Thoracic aorta (tissue), 2 donors: Measurements from ENCODE around the gene HCN2. TPM values are rescaled to one million over a fixed set of nuclear protein-coding genes. Genes with fewer than 3 reads are reported as not detected.

ENCODE experiments used
- ATAC-seq: fragments of 150-250 bp; one replicate; pipeline ENCODE4 v1.8.0; 2017; ENCODE audit warnings: low read depth; ENCODE audit not compliant: insufficient number of reproducible peaks, low FRiP score
- DNase-seq: peaks from one replicate; pipeline ENCODE4 v3.0.0-alpha.2; 2020; ENCODE audit warnings: low spot score
- H3K27ac ChIP-seq, 2 donors: fragments of 200-600 bp; sonication (generic); 1 replicate in 1 of 2; 2 replicates in 1 of 2; pipeline ENCODE4 v1.5.1; 2016; ENCODE audit warnings: mild to moderate bottlenecking in 2 of 2, moderate library complexity in 2 of 2
- H3K27me3 ChIP-seq: fragments of 200-600 bp; sonication (generic); replicated peaks from 2 replicates; pipeline ENCODE4 v1.6.0; 2016; ENCODE audit warnings: mild to moderate bottlenecking; ENCODE audit not compliant: insufficient read depth
- H3K36me3 ChIP-seq: fragments of 200-600 bp; sonication (generic); one replicate; pipeline ENCODE4 v1.5.1; 2016
- H3K4me1 ChIP-seq, 2 donors: fragments of 200-600 bp; sonication (generic); 1 replicate in 1 of 2; 2 replicates in 1 of 2; pipeline versions ENCODE4 v1.5.1 to v1.6.0; 2016; ENCODE audit warnings: low read depth in 2 of 2, mild to moderate bottlenecking in 1 of 2; ENCODE audit not compliant: control insufficient read depth in 1 of 2
- H3K4me3 ChIP-seq: fragments of 200-600 bp; sonication (generic); 2 replicates; pipeline ENCODE4 v1.5.1; 2016; ENCODE audit warnings: mild to moderate bottlenecking
- H3K9me3 ChIP-seq: fragments of 200-600 bp; sonication (generic); 2 replicates; pipeline ENCODE4 v1.5.1; 2016
- CTCF ChIP-seq: fragments of 200-600 bp; sonication (generic); IDR thresholded peaks from one replicate; pipeline ENCODE4 v1.5.1; 2019; ENCODE audit warnings: antibody characterized with exemption
- total RNA-seq, 2 donors: library from RNA; depleted of rRNA; stranded (reverse); fragments of >200 nt; gene quantifications; one replicate each; pipeline versions ENCODE4 v1.1.0 to v1.2.3, GENCODE V29; 2016

HCN2 gene
- total RNA-seq, 2 donors from 2014 or later, result not detected

DNA sequence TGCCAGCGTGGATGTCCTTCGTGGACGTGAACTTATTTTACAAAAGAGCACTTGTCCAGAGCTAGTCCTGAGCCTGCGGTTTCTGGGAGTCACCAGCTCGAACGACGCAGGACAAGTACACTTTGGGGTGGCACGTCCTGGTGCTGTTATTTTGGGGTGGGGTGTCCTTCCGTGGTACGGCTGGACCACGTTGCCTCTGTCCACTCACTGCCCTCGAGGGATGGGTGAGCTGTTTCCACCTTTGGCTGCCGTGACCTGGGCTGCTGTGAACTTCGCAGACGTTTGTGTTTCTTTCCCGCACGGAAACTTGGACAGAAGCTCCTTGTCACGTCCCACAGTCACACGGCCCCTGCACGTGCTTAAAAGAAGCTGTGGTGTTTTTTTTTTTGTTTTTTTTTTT is 34.9 kb upstream of the HCN2 start:
- H3K4me1 ChIP-seq, result no peaks in the 10 kb centered on the region
- H3K27ac ChIP-seq, result no peak overlapping the region
- TF ChIP-seq CTCF, result no peak
- no peaks in the 10 kb centered on the region for H3K9me3 ChIP-seq
- no peaks in the 10 kb centered on the region for H3K27me3 ChIP-seq
- no peak for DNase-seq
- ATAC-seq, result no peak
- no peak overlapping the region for H3K4me3 ChIP-seq
- H3K36me3 ChIP-seq, result no peaks in the 10 kb centered on the region

DNA sequence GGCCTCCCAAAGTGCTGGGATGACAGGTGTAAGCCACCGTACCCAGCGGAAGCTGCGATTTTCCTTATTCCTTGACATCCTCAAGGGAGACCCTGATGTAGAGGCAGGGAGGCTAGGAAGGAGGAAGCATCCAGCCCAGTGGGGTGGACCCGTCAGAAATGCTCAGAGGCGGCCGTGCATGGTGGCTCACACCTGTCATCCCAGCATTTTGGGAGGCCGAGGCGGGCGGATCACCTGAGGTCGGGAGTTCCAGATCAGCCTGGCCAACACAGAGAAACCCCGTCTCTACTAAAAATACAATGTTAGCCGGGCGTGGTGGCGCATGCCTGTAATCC is 34.2 kb upstream of the HCN2 start:
- no peak for TF ChIP-seq CTCF
- H3K27me3 ChIP-seq, result no peaks in the 10 kb centered on the region
- no peaks in the 10 kb centered on the region for H3K36me3 ChIP-seq
- H3K27ac ChIP-seq, result no peak overlapping the region
- no peaks in the 10 kb centered on the region for H3K4me1 ChIP-seq
- no peak for DNase-seq
- H3K4me3 ChIP-seq, result no peak overlapping the region
- H3K9me3 ChIP-seq, result no peaks in the 10 kb centered on the region
- ATAC-seq, result no peak

GRCh38 chr19:556611-557382 is 32.9 kb upstream of the HCN2 start:
- H3K27me3 ChIP-seq, result no peaks in the 10 kb centered on the region
- ATAC-seq (no peak), DNase-seq (no peak)
- no peaks in the 10 kb centered on the region for H3K9me3 ChIP-seq
- H3K4me3 ChIP-seq, result no peak overlapping the region
- no peaks in the 10 kb centered on the region for H3K36me3 ChIP-seq
- no peak for TF ChIP-seq CTCF
- H3K27ac ChIP-seq, result no peak overlapping the region
- no peaks in the 10 kb centered on the region for H3K4me1 ChIP-seq

DNA sequence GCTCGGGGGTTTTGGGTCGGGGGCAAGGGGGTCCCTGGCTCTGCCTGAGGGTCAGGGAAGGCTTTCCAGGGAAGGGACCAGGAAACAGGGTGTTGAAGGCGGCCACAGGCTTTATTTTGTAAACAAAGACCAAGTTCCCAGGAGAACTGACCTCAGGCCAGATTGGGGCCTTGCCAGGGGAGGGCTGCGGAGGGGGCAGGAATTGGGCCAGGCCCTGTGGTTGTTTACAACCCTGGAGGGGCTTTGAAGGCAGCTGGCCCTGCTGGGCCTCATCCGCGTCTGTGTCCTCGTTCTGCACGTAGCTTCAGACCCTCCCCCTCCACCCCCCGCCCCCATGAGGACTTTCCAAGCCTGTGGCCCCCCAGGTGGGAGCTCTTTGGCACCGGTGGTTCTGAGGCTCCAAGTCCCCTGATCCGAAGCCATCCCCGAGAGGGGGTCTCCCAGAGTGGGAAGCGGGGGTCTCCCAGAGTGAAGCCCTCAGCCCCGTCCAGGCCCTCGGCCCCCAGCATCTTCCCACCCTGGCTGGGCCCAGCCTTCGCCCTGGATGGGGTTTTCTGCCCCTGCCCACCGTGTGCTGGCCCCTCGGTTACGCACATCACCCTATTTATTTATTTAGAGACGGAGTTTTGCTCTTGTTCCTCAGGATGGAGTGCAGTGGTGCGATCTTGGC is 30.8 kb upstream of the HCN2 start:
- H3K4me3 ChIP-seq, result no peak overlapping the region
- TF ChIP-seq CTCF, result no peak
- no peaks in the 10 kb centered on the region for H3K36me3 ChIP-seq
- no peak overlapping the region for H3K27ac ChIP-seq
- no peak for DNase-seq
- no peak for ATAC-seq
- no peaks in the 10 kb centered on the region for H3K9me3 ChIP-seq
- no peaks in the 10 kb centered on the region for H3K4me1 ChIP-seq
- H3K27me3 ChIP-seq, result no peaks in the 10 kb centered on the region

- Histone ChIP-seq H3K27me3 (no peaks in the 10 kb centered on the region), H3K9me3 (no peaks in the 10 kb centered on the region), H3K27ac (no peak overlapping the region), H3K4me1 (no peaks in the 10 kb centered on the region), H3K36me3 (no peaks in the 10 kb centered on the region), H3K4me3 (no peak overlapping the region)
- TF ChIP-seq CTCF, result no peak
- DNase-seq (no peak), ATAC-seq (no peak)
These were observed 29.6 kb upstream of the HCN2 start for GRCh38 chr19:560121-560520.
